Fibroblast of pulmonary artery (primary cell): ENCODE measurements around the gene TMCO4.

Experiments used
- DNase-seq: peaks from one replicate; pipeline ENCODE4 v3.0.0-alpha.2; 2010; ENCODE audit warnings: low read depth
- H3K4me3 ChIP-seq: replicated peaks from 2 replicates; pipeline ENCODE4 v1.5.1; 2011; ENCODE audit warnings: low read depth, mild to moderate bottlenecking, control low read depth, low read length, moderate library complexity
- CTCF ChIP-seq: IDR thresholded peaks from 2 replicates; pipeline ENCODE4 v1.5.1; 2011; ENCODE audit warnings: mild to moderate bottlenecking, control low read depth, low read length, inconsistent platforms; ENCODE audit errors: missing control alignments

Gene TMCO4

GRCh38 chr1:19775831-19776230 is 23.9 kb downstream of the TMCO4 start:
- TF ChIP-seq CTCF = no peak
- no peak for DNase-seq
- no peak overlapping the region for H3K4me3 ChIP-seq

- no peak for DNase-seq
- no peak overlapping the region for H3K4me3 ChIP-seq
- TF ChIP-seq CTCF = no peak
Observed at GRCh38 chr1:19775317-19775716, 24.4 kb downstream of the TMCO4 start.

- H3K4me3 ChIP-seq = no peak overlapping the region
- no peak for TF ChIP-seq CTCF
- DNase-seq = no peak
Observed at GRCh38 chr1:19774180-19774785, 25.4 kb downstream of the TMCO4 start.

GRCh38 chr1:19773485-19773884 is 26.2 kb downstream of the TMCO4 start:
- no peak for TF ChIP-seq CTCF
- H3K4me3 ChIP-seq = no peak overlapping the region
- DNase-seq = no peak

- no peak overlapping the region for H3K4me3 ChIP-seq
- DNase-seq = no peak
- TF ChIP-seq CTCF = no peak
Observed at GRCh38 chr1:19772053-19772452, 27.7 kb downstream of the TMCO4 start.

- no peak for DNase-seq
- no peak for TF ChIP-seq CTCF
- H3K4me3 ChIP-seq = no peak overlapping the region
Observed at GRCh38 chr1:19771350-19771749, 28.4 kb downstream of the TMCO4 start.

GRCh38 chr1:19770436-19771190 is 29.1 kb downstream of the TMCO4 start:
- DNase-seq = no peak
- no peak overlapping the region for H3K4me3 ChIP-seq
- no peak for TF ChIP-seq CTCF
